Natural killer cell (primary cell): Measurements from ENCODE around the gene RPL3. TPM values are rescaled to one million over a fixed set of nuclear protein-coding genes. Genes with fewer than 3 reads are reported as not detected.

Experiments
- ATAC-seq, 3 donors: fragments of 150-1000 bp in 2 of 3; fragments of 200-7000 bp in 1 of 3; cut with Tn5 transposase; 1 replicate in 1 of 3; 2 replicates in 2 of 3; pipeline ENCODE4 v1.10.0; 2021; ENCODE audit warnings: mild to moderate bottlenecking in 2 of 3, moderate library complexity in 2 of 3
- DNase-seq, 2 donors: peaks; one replicate each; pipeline versions ENCODE4 v3.0.0 to v3.0.0-alpha.2; 2013 to 2021; ENCODE audit warnings: mixed read lengths in 1 of 2
- H3K27ac ChIP-seq: one replicate; pipeline ENCODE4 v1.5.1; 2013; ENCODE audit warnings: mild to moderate bottlenecking, low read length
- H3K27me3 ChIP-seq: one replicate; pipeline ENCODE4 v1.6.1; 2013; ENCODE audit warnings: low read length; ENCODE audit not compliant: control insufficient read depth, insufficient read depth
- H3K36me3 ChIP-seq: one replicate; pipeline ENCODE4 v1.6.1; 2013; ENCODE audit warnings: low read length; ENCODE audit not compliant: control insufficient read depth, insufficient read depth
- H3K4me1 ChIP-seq: one replicate; pipeline ENCODE4 v1.6.1; 2013; ENCODE audit warnings: low read length; ENCODE audit not compliant: control insufficient read depth, insufficient read depth
- H3K4me3 ChIP-seq: one replicate; pipeline ENCODE4 v1.5.1; 2013; ENCODE audit warnings: low read length
- H3K9me3 ChIP-seq: one replicate; pipeline ENCODE4 v1.6.1; 2013; ENCODE audit warnings: low read length; ENCODE audit not compliant: control insufficient read depth, insufficient read depth
- H3K27ac Mint-ChIP-seq, 2 donors: one replicate each; pipeline ENCODE4 v1.8.0; 2022; ENCODE audit warnings: mild to moderate bottlenecking in 2 of 2, mixed read lengths in 2 of 2, moderate library complexity in 1 of 2
- H3K27me3 Mint-ChIP-seq, 2 donors: one replicate each; pipeline ENCODE4 v1.8.0; 2022; ENCODE audit warnings: low read depth in 2 of 2, mixed read lengths in 2 of 2
- H3K36me3 Mint-ChIP-seq: one replicate; pipeline ENCODE4 v1.8.0; 2022; ENCODE audit warnings: mixed read lengths
- H3K4me1 Mint-ChIP-seq, 2 donors: one replicate each; pipeline ENCODE4 v1.8.0; 2022; ENCODE audit warnings: mixed read lengths in 2 of 2
- H3K4me3 Mint-ChIP-seq: one replicate; pipeline ENCODE4 v1.8.0; 2022; ENCODE audit warnings: mild to moderate bottlenecking, moderate library complexity, mixed read lengths
- H3K9me3 Mint-ChIP-seq, 2 donors: one replicate each; pipeline ENCODE4 v1.8.0; 2022; ENCODE audit warnings: mixed read lengths in 2 of 2
- WGBS: methylation state at CpG from one replicate; pipeline ENCODE4 v1.1.7; 2013; ENCODE audit warnings: missing lambda C conversion rate; ENCODE audit not compliant: insufficient coverage; 5-methylcytosine and 5-hydroxymethylcytosine counted together
- intact Hi-C: fragments of 100-400 bp; cut with micrococcal nuclease; formaldehyde crosslinking; loops from one replicate; pipeline ENCODE4 v1.14.2; 2022
- total RNA-seq, 4 donors: library from RNA; stranded (reverse); fragments of 120-200 nt in 1 of 4; gene quantifications; one replicate each; pipeline versions ENCODE4 v1.2.3 to v1.2.4, GENCODE V29; 2013 to 2022
- TF ChIP-seq, protein P1 (sequence below): fragments of 200-600 bp; IDR thresholded peaks from one replicate; pipeline ENCODE4 v1.8.0; 2022; ENCODE audit warnings: antibody characterized with exemption

The RPL3 gene
- total RNA-seq, 3 donors from 2014 or later (not counting 1 experiment from before 2014, with no cell fraction given), result 1,534 to 1,757 (median 1,614) TPM

DNA sequence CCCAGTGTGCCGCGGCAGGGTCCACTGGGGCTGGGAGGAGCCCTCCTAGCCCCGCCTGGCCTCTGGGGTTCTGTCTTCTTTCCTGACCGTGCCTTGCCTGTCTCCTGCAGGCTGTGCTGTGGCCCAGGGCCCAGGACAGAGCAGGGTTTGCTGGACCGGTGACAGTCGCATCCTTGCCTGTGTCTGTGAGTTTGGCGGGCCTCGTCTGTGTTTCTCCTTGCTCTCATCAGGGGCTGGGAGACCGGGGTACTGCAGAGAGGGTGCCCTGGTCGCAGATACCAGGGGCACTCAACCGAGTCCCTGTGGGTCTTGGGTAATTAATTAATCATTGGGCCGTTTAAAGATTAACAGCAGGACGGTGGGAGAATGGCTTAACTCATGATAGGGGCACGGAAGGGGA is 29.9 kb downstream of the RPL3 start:
- Mint-ChIP-seq H3K27me3 (peaks cover 0 to 6% of the 10 kb centered on the region in 2 donors), H3K4me1 (peaks cover 11 to 17% of the 10 kb centered on the region in 2 donors), H3K27ac (no peak overlapping the region), H3K4me3 (no peak overlapping the region), H3K36me3 (no peaks in the 10 kb centered on the region), H3K9me3 (no peaks in the 10 kb centered on the region)
- Histone ChIP-seq H3K9me3 (peaks cover 8% of the 10 kb centered on the region), H3K36me3 (no peaks in the 10 kb centered on the region), H3K27me3 (no peaks in the 10 kb centered on the region), H3K4me1 (peaks cover 28% of the 10 kb centered on the region), H3K27ac (no peak overlapping the region), H3K4me3 (no peak overlapping the region)
- no peak for ATAC-seq
- TF ChIP-seq, protein P1, sequence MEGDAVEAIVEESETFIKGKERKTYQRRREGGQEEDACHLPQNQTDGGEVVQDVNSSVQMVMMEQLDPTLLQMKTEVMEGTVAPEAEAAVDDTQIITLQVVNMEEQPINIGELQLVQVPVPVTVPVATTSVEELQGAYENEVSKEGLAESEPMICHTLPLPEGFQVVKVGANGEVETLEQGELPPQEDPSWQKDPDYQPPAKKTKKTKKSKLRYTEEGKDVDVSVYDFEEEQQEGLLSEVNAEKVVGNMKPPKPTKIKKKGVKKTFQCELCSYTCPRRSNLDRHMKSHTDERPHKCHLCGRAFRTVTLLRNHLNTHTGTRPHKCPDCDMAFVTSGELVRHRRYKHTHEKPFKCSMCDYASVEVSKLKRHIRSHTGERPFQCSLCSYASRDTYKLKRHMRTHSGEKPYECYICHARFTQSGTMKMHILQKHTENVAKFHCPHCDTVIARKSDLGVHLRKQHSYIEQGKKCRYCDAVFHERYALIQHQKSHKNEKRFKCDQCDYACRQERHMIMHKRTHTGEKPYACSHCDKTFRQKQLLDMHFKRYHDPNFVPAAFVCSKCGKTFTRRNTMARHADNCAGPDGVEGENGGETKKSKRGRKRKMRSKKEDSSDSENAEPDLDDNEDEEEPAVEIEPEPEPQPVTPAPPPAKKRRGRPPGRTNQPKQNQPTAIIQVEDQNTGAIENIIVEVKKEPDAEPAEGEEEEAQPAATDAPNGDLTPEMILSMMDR, result no peak
- no peak for DNase-seq
- WGBS, result 85% methylated on average over 14 of the region's 14 CpGs
- intact Hi-C loops, result no loop called here

DNA sequence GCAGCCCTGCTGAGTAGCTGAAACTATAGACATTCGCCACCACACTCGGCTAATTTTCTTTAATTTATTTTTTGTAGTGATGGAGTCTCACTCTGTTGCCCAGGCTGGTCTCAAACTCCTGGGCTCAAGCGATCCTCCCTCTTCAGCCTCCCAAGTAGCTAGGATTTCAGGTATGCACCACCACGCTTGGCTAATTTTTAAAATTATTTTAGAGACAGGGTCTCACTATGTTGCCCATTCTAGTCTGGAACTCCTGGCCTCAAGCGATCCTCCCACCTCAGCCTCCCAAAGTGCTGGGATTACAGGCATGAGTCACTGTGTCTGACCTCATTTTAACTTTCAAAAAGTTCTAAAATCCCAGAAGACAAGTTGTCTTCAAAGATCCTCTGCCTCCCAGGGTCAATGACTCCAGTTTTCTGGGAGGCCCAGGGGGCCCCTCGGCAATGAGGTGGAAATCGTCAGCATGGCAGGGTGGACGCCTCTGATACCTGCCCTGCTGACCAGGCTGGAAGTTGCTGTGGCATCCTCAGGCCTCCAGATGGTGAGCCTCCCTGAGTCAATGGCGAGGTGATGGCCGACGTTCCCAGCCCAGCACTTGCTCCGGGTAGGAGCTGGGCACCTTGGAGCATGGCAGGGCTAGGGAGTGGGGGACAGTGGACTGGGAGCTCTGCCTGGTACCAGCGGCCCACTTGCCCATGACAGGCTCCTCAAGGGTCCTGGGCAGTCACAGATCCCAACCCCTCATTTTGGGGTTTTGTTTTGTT is 31.1 kb downstream of the RPL3 start:
- TF ChIP-seq, protein P1, result no peak
- Mint-ChIP-seq H3K4me1 (peaks cover 11 to 17% of the 10 kb centered on the region in 2 donors), H3K27me3 (peaks cover 0 to under 1% of the 10 kb centered on the region in 2 donors), H3K9me3 (no peaks in the 10 kb centered on the region), H3K4me3 (no peak overlapping the region), H3K27ac (no peak overlapping the region), H3K36me3 (no peaks in the 10 kb centered on the region)
- intact Hi-C loops, result no loop called here
- Histone ChIP-seq H3K4me3 (no peak overlapping the region), H3K27ac (no peak overlapping the region), H3K27me3 (no peaks in the 10 kb centered on the region), H3K9me3 (peaks cover 9% of the 10 kb centered on the region), H3K36me3 (no peaks in the 10 kb centered on the region), H3K4me1 (peaks cover 30% of the 10 kb centered on the region)
- no peak for ATAC-seq
- 90% methylated on average over 12 of the region's 13 CpGs for WGBS
- DNase-seq, result no peak

DNA sequence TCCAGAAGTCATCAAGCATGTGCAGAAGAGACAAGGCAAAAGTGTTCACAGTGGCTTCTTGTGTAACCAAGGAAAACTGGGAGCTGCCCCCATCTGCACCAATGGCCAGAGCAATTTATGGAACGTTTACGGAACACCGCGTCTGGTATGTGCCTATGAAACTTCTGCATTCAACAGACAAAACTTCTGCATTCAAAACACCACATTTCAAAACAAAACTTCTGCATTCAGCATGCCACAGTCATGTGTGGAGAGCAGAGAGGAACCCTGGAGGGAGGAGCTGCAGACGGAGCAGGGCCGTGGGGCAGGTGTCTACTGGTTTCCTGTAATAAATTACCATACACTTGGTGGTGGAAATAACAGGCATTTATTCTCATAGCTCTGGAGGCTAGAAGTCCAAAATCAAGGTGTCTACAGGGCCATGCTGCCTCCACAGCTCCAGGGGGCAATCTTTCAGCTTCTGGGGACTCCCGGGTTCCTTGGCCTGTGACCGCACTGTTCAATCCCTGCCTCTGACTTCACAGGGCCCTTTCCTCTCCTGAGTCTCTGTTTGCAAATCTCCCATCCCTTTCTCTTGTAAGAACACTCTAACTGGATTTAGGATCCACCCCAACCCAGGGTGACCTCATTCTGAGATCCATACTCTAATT is 32.2 kb downstream of the RPL3 start:
- no peak overlapping the region for H3K27ac ChIP-seq
- no peaks in the 10 kb centered on the region for H3K36me3 ChIP-seq
- Mint-ChIP-seq H3K36me3 (no peaks in the 10 kb centered on the region), H3K27ac (no peak overlapping the region), H3K4me1 (peaks cover 11 to 12% of the 10 kb centered on the region in 2 donors), H3K9me3 (no peaks in the 10 kb centered on the region), H3K27me3 (no peaks in the 10 kb centered on the region), H3K4me3 (no peak overlapping the region)
- intact Hi-C loops, result no loop called here
- no peak overlapping the region for H3K4me3 ChIP-seq
- peaks cover 9% of the 10 kb centered on the region for H3K9me3 ChIP-seq
- TF ChIP-seq, protein P1, result no peak
- ATAC-seq (peak; percentile 37 to 69 (median 50)), DNase-seq (no peak)
- peaks cover 38% of the 10 kb centered on the region for H3K4me1 ChIP-seq
- WGBS, result 18% methylated on average over 8 of the region's 8 CpGs
- no peaks in the 10 kb centered on the region for H3K27me3 ChIP-seq
